ENCODE results near the gene CAPN9. TPM values are rescaled to one million over a fixed set of nuclear protein-coding genes. Genes with fewer than 3 reads are reported as not detected.

Gene CAPN9
- total and polyA plus RNA-seq, 8 donors = 0.08 to 0.73 (median 0.28) TPM; not detected in 5

DNA sequence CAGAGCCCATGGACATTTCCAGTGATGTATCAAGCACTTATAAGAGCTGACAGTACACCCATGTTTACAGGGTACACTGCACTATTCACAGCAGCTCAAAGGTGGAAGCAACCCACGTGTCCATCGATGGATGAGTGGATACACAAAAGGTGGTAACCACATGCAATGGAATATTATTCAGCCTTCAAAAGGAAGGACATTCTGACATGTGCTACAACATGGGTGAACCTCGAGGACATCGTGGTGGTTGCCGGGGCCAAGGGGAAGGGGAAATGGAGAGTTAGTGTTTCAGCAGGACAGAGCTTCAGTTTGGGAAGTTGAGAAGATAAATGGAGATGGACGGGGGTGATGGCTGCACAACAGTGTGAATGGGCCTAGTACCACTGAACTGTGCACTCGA lies 42.4 kb upstream of the CAPN9 start:
- no peak for FAIRE-seq
- DNase-seq = no peak
- no peaks in the 10 kb centered on the region for H3K9me3 ChIP-seq
- 89 to 94% methylated on average over 7 of the region's 7 CpGs for WGBS, 2 donors
- no peaks in the 10 kb centered on the region for H3K36me3 ChIP-seq
- H3K27me3 ChIP-seq = no peaks in the 10 kb centered on the region
- ATAC-seq = no peak
- H3K27ac ChIP-seq = no peak overlapping the region
- no peaks in the 10 kb centered on the region for H3K4me1 ChIP-seq
- no peak overlapping the region for H3K4me3 ChIP-seq
- intact Hi-C loops (cut with DNase I) = no loop called here
- TF ChIP-seq, protein P1, sequence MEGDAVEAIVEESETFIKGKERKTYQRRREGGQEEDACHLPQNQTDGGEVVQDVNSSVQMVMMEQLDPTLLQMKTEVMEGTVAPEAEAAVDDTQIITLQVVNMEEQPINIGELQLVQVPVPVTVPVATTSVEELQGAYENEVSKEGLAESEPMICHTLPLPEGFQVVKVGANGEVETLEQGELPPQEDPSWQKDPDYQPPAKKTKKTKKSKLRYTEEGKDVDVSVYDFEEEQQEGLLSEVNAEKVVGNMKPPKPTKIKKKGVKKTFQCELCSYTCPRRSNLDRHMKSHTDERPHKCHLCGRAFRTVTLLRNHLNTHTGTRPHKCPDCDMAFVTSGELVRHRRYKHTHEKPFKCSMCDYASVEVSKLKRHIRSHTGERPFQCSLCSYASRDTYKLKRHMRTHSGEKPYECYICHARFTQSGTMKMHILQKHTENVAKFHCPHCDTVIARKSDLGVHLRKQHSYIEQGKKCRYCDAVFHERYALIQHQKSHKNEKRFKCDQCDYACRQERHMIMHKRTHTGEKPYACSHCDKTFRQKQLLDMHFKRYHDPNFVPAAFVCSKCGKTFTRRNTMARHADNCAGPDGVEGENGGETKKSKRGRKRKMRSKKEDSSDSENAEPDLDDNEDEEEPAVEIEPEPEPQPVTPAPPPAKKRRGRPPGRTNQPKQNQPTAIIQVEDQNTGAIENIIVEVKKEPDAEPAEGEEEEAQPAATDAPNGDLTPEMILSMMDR (IDR thresholded peaks at IDR 0.05) = no peak

DNA sequence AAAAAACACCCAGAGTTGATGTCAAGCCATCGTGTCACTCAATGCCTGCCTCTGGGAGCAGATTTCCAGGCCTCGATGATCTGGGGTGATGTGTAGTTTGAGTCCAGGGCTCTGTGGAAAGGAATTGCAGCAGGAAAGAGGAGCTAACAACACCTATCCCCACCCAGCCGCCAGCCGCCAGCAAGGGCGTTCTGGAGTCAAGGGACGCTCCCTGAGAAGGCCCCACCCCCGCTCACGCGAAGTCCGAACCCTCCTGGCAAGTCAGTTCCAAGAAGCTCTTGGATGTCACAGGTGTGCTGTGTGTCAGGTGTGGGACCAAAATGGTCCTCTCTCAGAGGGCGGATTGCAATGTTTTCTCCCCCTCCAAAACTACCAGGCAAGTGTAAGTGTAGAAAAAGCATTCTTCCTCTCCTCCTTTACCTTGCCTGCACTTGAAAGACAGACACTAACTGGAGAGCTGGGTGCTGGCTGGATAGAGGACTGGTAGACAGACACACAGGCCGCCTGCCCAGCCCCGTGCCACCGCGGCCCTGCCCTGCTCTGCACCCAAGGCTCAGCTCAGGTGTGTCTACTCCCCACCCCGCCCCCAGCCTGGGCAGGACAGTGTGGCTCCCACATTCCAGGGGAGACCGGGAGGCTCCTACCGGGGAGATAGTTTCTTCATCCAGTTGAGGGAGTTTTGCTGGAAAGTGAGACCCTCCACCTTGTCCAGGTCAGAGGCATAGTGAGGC lies 41.7 kb upstream of the CAPN9 start:
- Histone ChIP-seq H3K9me3 (no peaks in the 10 kb centered on the region), H3K4me3 (no peak overlapping the region), H3K27ac (no peak overlapping the region), H3K36me3 (no peaks in the 10 kb centered on the region), H3K27me3 (no peaks in the 10 kb centered on the region), H3K4me1 (no peaks in the 10 kb centered on the region)
- FAIRE-seq (no peak), ATAC-seq (no peak), DNase-seq (no peak)
- 89 to 92% methylated on average over 18 of the region's 18 CpGs for WGBS, 2 donors
- TF ChIP-seq, protein P1 (IDR thresholded peaks at IDR 0.05) = no peak
- intact Hi-C loops (cut with DNase I) = no loop called here

DNA sequence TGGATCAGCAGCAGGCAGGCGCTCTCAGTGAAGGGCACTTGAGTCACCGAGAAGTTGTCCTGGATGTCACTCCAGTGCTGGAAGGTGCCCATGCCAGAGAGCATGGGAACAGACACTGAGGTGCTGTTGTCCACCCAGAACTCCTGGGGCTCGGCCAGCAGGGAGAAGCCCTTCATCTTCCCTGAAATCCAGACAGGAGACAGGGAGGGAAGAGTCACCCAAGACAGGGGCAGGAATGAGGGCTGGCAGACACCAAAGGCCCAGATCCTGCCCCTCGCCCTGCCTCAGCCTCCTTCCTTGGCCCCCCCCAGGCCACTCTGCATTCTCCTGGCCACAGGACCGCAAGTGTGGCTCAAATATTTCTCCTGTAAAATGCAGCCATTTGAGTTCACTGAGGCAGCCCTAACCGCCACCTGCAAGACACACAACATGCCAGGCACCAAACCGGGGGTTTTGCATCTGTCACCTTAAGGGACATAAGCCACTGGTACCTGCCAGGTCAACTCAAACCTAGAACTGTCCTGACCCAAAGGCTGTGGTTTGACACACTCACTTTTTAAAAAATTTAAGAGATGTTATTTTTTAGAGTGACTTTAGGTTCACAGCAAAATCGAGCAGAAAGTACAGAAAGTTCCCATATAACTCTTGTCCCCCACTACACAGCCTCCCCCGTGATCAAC lies 41.0 kb upstream of the CAPN9 start:
- FAIRE-seq (no peak), DNase-seq (no peak), ATAC-seq (no peak)
- H3K27ac ChIP-seq = no peak overlapping the region
- intact Hi-C loops (cut with DNase I) = no loop called here
- H3K27me3 ChIP-seq = no peaks in the 10 kb centered on the region
- WGBS, 2 donors = 87 to 90% methylated on average over 9 of the region's 9 CpGs
- no peaks in the 10 kb centered on the region for H3K4me1 ChIP-seq
- no peak overlapping the region for H3K4me3 ChIP-seq
- no peaks in the 10 kb centered on the region for H3K36me3 ChIP-seq
- TF ChIP-seq, protein P1 (IDR thresholded peaks at IDR 0.05) = no peak
- H3K9me3 ChIP-seq = no peaks in the 10 kb centered on the region

DNA sequence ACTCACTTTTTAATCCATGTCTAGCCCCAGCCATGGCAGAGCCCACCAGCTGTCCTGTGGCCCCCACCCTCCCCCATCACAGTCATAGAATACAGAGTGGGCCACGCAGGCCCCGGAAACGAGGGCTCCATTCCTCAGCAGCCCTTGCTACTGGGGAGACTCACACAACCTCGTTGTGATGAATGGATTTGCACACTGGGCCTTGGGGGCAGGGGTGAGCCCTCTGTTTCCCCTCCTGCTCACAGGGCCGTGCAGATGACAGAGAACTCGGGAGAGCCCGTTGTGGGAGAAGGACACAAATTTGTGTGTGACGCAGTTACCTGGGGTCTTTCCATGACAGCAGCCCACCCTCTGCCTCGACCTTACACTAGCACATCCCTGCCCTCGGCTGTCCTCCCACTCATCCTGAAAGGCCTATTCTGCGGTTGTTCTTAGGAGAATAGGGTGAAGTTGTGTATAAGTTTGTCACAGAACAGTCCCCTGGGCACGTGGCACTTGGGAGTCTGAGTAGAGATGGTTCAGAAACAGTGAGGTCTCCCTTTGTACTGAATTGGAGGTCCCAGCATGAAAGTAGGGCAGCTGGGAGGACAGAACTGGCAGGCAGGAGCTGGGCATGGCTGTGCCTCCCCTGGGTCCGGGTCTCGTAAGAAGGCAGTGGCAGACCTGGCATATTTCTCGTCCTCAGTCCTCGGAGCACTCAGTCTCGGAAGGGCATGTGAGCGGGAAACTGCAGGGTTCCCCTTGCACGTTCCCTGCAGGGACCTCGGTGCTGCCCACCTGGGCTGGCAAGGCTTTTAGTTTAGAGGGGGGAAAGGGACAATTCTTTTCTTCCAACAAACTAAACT lies 40.1 kb upstream of the CAPN9 start:
- no peak for FAIRE-seq
- TF ChIP-seq, protein P1 (IDR thresholded peaks at IDR 0.05) = no peak
- 81 to 91% methylated on average over 20 of the region's 20 CpGs for WGBS, 2 donors

More for the DNA sequence above, 40.1 kb upstream of the CAPN9 start:
- Histone ChIP-seq H3K27ac (no peak overlapping the region), H3K9me3 (no peaks in the 10 kb centered on the region), H3K36me3 (no peaks in the 10 kb centered on the region), H3K27me3 (no peaks in the 10 kb centered on the region), H3K4me3 (no peak overlapping the region), H3K4me1 (no peaks in the 10 kb centered on the region)
- DNase-seq (no peak), ATAC-seq (no peak)
- intact Hi-C loops (cut with DNase I) = no loop called here
